Effector CD4-positive, alpha-beta T cell (primary cell): ENCODE data around the gene CUL9.
A peak's percentile ranks its signal among the peaks of the same experiment; 100 is the strongest.

Source experiments
- DNase-seq: peaks from one replicate; pipeline ENCODE4 v3.0.0-alpha.2; 2020

The CUL9 gene

DNA sequence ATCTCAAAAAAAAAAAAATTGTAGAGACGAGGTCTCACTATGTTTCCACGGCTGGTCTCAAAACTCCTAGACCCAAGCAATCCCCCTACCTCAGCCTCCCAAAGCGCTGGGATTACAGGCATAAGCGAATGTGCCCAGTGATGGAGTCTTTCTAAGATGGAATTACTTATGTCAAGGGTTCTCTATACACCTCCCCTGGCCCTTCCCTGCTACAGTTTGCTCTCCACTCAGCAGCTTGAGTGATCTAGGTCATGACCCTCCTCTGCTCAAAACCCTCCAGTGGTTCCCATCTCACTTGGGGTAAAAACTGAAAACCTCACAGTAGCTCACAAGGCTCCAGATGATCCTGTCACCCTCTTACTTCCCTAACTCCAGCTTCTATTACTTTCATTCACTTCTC, 49.1 kb downstream of the CUL9 start:
- no peak for DNase-seq

DNA sequence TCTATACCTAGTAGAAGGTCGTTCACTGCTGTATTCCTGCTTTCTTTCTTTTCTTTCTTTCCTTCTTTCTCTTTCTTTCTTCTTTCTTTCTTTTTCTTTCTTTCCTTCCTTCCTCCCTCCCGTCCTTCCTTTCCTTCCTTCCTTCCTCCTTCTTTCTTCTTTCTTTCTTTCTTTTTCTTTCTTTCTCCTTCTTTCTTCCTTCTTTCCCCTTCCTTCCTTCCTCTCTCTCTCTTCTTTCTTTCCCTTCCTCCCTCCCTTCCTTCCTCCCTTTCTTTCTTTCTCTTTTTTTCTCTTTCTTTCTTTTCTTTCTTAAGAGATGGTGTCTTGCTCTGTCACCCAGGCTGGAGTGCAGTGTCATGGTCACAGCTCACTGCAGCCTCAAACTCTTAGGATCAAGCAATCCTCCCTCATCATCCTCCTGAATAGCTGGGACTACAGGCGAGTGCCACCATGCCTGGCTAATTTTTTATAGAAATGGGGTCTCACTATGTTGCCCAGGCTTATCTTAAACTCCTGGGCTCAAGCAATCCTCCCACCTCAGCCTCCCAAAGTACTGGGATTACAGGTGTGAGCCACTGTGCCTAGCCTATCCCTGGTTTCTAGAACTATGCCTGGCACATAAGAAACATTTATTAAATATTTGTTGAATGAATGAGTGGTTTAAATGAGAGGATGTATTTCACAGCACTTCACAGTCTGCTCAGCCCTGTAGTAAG, 49.9 kb downstream of the CUL9 start:
- DNase-seq, result no peak

DNA sequence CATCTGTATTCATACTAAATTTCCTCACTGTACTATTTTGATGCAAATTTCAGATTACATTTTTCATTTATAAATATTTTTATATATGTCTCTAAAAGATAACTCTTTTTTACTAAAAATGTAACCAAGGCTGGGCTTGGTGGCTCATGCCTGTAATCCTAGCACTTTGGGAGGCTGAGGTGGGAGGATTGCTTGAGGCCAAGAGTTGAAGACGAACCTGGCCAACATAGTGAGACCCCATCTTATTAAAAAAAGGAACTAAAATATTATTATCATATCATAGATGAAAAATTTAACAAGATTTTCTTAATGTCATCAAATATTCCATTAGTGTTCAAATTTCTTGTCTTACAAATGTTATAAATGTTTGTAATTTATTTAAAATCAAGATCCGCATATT, 53.8 kb downstream of the CUL9 start:
- DNase-seq, result no peak

DNA sequence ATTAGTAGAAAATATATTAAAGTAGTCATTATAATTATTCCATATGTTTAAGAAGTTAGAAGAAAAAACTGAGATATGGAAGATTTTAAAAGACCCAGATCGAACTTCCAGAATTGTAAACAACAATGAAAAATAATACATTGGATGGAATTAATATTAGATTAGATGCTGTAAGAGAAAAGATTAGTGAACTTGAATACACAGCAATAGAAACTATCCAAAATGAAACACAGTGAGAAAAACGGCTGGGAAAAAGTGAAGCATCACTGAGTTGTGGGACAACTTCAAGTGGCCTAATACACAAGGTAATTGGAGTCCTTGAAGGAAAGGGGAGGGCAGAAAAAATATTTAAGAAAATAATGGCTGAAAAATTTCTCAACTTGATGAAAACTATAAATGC, 57.1 kb downstream of the CUL9 start:
- no peak for DNase-seq

DNA sequence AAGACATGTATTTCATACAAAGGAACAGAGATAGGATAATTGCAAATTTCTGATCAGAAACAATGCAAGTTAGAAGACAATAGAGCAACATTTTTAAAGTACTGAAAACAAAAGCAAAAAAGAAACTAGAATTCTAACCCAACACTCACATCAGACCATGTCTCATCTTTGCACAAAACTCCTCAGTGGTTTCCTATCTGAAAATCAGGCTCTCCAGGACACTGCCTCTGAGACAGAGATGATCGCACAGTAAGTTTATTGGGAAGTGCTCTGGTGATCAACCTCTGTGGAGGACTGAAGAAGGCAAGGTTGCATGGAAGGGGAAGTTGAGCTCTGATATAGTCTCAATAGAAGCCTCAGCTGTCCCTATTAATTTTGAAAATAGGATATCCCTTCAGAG, 59.0 kb downstream of the CUL9 start:
- no peak for DNase-seq

DNA sequence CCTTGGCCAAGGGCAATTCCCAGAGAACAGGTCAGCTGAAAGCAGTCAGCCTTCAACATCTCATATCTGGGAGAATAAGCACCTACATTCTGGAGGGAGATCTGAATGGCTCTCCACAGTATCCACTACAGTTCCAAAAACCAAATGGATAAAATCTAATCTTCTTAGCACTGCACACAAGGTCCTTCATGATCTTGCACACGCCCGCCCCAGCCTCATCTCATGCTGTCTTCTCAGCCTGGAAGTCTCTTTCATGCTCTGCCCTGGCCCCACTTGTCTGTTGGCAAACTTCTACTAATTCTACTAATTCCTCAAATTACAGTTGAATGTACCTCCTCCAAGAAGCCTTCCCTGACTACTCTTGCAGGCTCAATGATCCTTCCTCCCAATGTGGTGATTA, 59.5 kb downstream of the CUL9 start:
- no peak for DNase-seq

DNA sequence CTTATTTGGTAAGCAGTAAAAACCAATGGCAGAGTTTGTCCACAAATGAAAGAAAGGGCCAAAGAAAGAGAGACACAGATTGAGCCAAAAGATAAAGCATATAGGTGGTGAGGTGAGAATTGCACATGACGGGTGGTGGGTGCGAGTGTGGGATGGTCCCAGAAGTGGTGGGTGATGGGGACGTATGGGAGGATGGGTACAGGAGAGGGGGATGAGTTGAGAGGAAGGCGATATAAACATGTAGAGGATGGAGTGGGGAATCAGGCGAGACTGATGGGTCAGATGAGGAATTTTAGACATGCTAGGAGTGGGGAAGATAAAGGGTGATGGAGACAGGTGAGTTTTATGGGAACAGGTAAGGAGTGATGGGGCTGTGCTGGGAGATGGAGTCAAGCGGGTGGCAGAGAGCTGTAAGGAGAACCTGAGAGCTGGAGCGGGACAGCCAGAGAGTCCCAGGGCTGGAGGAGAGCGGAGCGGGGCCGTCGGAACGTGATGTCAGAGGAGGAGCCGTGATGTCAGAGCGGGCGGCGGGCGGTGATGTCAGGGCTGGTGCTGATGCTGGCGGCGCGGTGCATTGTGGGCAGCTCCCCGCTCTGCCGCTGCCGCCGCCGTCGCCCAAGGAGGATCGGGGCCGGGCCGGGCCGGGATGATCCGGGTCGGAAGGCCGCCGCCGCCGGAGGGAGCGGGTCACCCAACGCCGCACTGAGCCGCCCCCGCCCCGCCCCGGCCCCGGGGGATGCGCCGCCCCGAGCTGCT, 61.1 kb downstream of the CUL9 start, which contains the start of gene TTBK1:
Gene TTBK1, plus strand, starts transcription at position 574 of the 756 bp plus-strand sequence. CDS start 3,180 bp downstream, outside the sequence.
- no peak for DNase-seq

DNA sequence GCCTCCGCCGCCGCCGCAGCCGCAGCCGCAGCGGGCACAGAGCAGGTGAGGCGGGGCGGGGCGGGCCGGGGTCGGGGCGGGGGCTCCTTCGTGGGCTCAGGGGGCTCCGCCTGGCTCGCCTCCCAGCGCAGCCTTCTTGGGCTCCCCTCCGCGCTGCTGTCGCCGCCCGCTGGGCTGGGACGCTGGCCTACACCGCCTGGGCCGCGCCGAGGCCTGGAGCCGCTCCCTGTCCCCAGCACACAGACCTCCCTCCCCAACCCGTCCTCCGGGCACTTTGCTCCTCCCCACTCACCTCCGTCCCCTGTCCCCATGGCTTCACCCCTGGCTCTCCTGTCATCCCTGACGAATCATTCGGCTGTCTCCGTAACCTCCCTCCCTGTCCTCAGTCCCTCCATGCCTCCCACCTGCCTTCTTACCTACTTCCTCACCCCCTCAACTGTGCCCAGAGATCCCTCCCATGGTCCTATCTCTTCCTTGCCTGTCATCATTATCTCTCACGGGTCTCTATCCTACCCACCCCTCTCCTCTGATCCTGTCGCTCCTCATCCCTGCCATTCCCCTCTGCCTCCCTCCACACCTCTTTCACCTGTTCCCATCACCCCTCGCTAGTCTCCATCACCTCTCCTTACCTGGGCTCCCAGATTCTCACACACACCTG, 61.8 kb downstream of the CUL9 start:
- DNase-seq, result no peak

DNA sequence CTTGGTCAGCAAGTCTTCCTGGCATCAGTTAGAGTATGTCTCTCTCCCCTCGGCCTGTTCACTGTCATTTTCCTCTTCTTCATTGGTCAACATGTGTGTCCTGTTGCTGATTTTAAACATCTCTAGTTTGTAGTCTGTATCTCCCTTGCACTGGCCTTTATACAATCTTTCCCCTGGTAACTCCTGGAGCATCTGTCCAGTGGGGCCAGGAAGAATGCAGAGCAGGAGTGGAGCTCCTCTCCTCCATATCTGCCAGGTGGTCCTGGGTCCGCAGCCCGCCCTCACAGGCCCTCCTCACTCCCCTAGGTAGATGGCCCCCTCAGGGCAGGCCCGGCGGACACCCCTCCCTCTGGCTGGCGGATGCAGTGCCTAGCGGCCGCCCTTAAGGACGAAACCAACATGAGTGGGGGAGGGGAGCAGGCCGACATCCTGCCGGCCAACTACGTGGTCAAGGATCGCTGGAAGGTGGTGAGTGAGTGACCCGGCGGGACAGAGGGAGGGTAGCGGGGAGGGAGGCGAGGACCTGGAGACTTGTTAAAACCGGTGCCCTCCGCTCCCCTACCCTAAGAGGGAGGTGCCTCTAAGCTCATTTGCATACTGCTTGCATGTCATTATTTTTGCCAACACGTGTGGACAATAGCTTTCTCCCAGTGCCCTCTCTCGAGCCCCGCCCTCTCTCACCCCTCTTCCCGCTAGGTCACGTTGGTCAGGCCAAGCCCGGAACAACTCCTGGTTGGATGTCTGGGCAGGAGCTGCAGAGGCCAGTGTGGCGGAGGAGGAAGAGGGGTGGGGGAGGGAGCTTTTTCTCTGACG, 64.5 kb downstream of the CUL9 start:
- DNase-seq, result no peak

DNA sequence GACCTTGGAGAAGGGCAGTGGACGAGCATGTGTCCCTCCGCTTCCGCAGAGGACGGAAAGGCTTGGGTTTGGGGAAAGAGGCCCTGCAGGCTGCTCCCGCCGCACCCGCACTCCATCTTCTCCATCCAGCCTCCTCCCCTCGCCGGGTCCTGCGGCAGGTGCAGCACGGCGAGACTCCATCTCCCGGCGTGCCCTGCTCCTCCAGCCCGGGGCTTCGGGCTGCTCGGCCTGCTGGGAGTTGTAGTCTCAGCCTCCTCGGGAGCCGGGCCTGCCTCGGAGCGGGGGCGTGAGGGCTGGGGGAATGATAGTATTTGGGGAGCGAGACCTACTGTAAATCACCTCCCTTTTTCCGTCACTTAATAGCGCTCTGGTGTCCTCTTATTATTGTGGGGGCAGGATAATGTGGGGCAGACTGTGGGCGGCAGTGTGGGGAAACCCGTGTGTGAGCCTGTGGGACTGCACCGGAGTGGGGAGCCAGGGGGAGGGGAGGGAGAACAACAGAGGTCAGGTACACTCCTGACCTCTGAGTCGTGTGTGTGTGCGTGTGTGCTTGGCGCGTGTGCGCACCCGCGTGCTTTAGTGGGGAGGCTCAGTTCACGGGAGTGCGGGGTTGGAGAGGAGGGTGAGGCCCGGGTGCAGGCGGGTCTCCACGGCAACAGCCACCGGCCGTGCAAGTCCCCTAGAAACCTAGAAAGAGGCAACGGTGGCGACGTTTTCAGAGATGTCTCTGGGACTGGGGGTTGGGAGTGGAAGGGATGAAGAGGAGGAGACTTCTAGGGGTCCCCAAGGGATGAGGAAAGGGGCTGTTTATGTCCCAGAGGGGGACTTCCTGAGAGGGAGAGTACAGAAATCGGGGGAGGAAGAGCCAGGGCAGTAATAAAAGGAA, 65.4 kb downstream of the CUL9 start:
- DNase-seq, result peak; percentile 76

DNA sequence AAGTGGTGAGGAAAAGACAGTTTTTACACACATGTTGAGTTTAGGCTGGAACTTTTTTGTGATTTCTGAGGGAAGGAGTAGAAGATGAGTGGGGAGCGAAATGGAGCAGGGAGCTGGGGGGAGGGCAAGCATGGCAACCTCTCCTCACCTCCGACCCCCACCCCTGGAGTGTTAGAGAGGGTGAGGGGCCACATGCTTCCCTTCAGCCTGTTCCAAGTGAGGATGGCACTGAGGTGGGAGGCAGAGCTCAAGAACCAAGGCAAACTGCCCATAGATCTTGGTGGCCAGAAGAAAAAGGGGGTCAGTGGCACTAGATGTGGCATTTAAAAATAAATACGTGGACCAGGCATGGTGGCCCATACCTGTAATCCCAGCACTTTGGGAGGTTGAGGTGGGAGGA, 66.1 kb downstream of the CUL9 start:
- DNase-seq, result no peak

DNA sequence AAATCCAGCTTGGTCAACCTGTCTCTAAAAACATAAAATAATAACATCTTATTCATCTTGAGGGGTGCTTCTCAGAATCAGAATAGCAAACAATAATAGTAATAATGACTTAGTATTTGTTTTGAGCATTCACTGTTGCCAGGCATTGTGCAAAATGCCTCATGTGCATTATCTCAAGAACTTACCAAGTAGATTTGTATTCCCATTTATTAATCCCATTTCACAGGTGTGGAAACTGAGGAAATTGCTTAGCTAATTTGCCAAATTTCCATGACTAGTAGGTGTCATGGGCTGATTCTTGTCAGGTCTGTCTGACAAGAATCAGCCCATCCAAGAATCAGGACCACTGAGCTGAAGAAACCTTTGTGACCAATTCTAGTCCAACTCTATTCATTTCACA, 66.8 kb downstream of the CUL9 start:
- no peak for DNase-seq

DNA sequence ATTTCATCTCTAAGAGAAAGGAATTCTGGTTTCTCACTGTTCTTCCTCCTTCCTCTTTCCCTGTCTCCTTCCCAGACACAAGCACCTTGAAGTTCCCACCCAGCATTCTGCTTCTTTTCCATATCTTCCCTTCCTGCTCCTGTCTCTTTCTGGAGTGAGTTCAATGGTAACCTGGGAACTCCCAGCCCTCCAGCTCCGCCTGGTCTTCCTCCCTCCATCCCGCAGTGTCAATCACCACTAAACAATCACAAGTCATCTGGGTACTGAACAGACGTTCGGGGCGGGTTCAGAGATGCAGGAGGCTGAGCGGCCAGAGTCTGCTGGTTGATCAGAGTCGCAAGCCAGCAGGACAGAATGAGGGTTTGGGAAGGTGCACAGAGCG, 69.0 kb downstream of the CUL9 start:
- DNase-seq, result no peak

DNA sequence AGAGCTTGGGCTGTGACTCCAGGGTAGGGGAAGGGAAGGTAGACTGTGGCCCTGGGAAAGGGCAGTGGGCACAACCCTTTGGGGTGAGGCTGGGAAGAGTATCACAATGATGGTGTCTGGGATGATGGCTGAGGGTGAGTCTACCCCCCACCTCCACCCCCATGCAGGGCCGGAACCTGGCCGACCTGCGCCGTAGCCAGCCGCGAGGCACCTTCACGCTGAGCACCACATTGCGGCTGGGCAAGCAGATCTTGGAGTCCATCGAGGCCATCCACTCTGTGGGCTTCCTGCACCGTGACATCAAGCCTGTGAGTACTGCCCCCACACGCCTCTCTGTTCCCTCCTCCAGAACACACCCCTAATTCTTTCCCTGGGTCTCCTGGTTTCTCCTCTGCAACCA, 71.4 kb downstream of the CUL9 start:
- no peak for DNase-seq

DNA sequence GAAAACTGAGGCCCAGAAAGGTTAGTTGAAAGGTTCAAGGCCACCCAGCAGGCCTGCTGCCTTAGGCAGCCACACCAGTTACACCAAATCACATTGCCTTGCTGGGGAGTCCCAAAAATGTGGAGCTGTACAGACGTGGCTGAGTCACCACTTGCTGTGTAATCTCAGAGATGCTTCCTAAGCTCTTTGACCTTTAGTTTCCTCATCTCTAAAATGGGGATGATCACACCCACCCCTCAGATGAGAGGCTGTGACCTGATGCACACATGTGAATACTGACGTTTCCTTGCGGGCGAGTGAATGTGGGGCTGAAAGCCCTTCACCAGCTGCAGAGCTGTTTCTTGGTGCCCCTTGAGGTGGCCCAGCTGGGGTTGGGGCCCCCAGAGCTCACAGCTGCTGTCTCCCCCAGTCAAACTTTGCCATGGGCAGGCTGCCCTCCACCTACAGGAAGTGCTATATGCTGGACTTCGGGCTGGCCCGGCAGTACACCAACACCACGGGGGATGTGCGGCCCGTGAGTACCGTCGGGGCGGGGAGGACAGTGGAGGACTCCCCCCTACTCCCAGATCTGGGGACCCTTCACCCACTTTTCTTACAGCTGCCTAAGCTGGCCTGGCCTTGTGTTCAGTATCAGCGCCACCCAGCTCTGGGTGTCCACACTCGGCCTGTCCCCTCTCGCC, 72.3 kb downstream of the CUL9 start:
- DNase-seq, result no peak

DNA sequence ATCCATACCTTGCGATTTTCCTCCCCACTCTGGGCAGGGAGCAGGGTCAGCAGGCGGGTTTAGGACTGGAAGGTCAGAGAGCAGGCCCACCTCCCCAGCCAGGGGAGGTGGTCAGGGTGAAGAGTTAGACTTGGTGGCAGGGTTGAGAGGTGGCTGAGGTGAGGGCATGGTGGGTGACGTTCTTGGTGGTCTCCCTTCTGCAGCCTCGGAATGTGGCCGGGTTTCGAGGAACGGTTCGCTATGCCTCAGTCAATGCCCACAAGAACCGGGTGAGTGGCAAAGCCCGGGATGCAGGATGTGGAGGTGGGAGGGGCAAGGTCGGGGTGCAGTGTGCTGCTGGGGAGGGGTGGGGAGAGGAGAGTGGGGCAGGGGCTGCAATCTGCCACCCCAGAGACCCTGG, 72.8 kb downstream of the CUL9 start:
- DNase-seq, result no peak

DNA sequence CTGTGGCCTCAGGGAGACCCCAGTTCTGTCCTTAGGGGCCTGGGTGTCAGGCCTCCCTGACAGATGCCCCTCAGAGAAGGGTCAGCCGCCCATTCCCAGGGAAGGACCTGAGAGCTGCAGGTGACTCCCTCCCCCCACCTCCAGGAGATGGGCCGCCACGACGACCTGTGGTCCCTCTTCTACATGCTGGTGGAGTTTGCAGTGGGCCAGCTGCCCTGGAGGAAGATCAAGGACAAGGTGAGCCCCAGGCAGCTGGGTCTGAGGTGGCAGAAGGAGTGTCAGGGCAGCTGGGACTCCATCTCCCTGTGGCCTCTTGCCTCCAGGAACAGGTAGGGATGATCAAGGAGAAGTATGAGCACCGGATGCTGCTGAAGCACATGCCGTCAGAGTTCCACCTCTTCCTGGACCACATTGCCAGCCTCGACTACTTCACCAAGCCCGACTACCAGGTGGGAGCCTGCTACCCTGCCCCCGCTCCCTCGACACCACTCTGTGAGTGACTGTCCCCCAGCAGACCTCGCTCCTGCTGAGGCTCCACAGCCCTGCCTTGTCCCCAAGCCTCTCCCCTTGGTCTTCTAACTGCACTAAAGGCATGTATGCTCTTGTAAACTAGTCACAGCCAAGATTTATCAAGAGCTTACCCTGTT, 73.5 kb downstream of the CUL9 start:
- DNase-seq, result no peak

DNA sequence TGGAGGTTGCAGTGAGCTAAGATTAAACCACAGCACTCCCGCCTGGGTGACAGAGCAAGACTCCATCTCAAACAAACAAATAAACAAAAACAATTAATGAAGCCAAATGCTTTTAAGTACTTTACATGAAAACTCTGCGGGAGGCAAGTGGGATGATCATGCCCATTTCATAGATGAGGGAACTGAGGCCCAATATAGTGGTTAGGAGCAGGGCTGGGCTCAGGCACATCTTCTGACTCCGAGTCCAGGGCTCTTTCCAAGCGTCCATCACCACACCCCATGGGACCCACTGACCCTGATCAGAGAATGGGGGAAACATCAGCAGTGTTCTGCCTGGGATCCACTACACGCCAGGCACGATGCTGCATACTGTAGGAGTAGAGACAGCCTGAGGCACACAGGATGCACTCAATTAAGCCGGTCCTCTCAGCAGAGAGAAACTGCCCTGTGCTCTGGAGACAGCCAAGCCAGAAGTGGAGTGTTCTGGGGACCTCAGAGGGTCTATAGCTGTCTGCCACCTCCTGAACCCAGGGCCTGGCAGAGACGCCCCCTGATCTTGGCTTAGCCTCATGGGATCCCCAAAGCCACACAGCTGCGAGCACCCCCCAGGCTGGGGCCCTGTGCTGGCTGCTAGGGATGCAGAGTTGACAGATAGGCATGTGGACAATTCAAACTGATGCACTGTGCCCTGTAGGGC, 74.8 kb downstream of the CUL9 start:
- DNase-seq, result no peak

DNA sequence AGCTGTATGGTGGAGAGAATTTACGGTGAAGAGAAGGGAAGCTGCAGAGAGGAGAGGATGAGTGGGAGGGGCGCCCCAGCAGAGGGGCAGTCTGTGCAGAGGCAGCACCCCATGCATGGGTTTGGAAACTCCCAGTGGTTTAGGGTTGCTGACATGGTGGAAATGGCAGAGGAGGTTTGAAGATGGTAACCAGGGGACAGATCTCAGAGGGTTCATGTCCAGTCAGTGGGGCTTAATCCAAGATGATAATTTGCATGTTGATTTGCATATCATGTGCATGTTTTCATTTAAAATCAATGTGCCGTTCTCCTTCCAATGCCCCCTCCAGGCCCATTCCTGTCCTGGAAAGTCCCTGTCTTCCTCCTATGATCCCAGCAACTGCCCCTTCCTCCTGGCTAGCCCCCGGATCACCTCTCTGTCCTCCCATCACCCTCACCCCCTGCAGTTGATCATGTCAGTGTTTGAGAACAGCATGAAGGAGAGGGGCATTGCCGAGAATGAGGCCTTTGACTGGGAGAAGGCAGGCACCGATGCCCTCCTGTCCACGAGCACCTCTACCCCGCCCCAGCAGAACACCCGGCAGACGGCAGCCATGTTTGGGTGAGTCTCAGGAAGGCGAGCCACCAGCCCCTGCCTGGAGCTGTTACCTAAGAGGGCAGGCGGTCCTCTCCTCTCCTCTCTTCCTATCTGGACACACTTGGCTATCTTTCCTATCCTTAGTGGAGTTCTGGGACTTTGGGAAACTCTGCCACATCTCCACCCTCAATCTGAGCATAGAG, 75.6 kb downstream of the CUL9 start:
- DNase-seq, result no peak
